Trophoblast cell (in vitro differentiated cells and primary cell): Measurements from ENCODE around the gene RAB8A.

ENCODE experiments used
- DNase-seq, 2 donors: peaks; one replicate each; pipeline ENCODE4 v3.0.0-alpha.2; 2016
- H2AFZ ChIP-seq: 2 replicates; pipeline ENCODE4 v1.6.1; 2013; ENCODE audit warnings: low read length, moderate library complexity, mild to moderate bottlenecking; ENCODE audit not compliant: insufficient read depth, poor library complexity
- H2AK5ac ChIP-seq: 2 replicates; pipeline ENCODE4 v1.6.1; 2013; ENCODE audit warnings: mild to moderate bottlenecking, low read length
- H2BK120ac ChIP-seq: 2 replicates; pipeline ENCODE4 v1.6.1; 2013; ENCODE audit warnings: low read length, mild to moderate bottlenecking, moderate library complexity; ENCODE audit not compliant: insufficient read depth, poor library complexity
- H2BK12ac ChIP-seq: 2 replicates; pipeline ENCODE4 v1.6.1; 2013; ENCODE audit warnings: mild to moderate bottlenecking, low read length, moderate library complexity
- H2BK5ac ChIP-seq: 2 replicates; pipeline ENCODE4 v1.6.1; 2013; ENCODE audit warnings: low read length, low read depth, moderate library complexity, mild to moderate bottlenecking; ENCODE audit not compliant: poor library complexity
- H3K14ac ChIP-seq: 2 replicates; pipeline ENCODE4 v1.6.1; 2013; ENCODE audit warnings: mild to moderate bottlenecking, low read length
- H3K18ac ChIP-seq: 2 replicates; pipeline ENCODE4 v1.6.1; 2013; ENCODE audit warnings: mild to moderate bottlenecking, low read length
- H3K23ac ChIP-seq: 2 replicates; pipeline ENCODE4 v1.6.1; 2013; ENCODE audit warnings: low read length
- H3K27ac ChIP-seq: 2 replicates; pipeline ENCODE4 v1.5.1; 2013; ENCODE audit warnings: low read depth, mild to moderate bottlenecking, inconsistent platforms, low read length, moderate library complexity
- H3K27me3 ChIP-seq: 2 replicates; pipeline ENCODE4 v1.6.1; 2013; ENCODE audit warnings: inconsistent platforms, mild to moderate bottlenecking, low read length, moderate library complexity; ENCODE audit not compliant: insufficient read depth
- H3K36me3 ChIP-seq, 2 experiments: 1 replicate in 1 of 2; 2 replicates in 1 of 2; pipeline ENCODE4 v1.6.1; 2013; ENCODE audit warnings: low read length in 2 of 2, mild to moderate bottlenecking in 2 of 2, moderate library complexity in 1 of 2; ENCODE audit not compliant: insufficient read depth in 2 of 2, control insufficient read depth in 1 of 2
- H3K4ac ChIP-seq: 2 replicates; pipeline ENCODE4 v1.6.1; 2013; ENCODE audit warnings: low read depth, mild to moderate bottlenecking, low read length, moderate library complexity
- H3K4me1 ChIP-seq, 2 experiments: 1 replicate in 1 of 2; 2 replicates in 1 of 2; pipeline ENCODE4 v1.6.1; 2013; ENCODE audit warnings: low read length in 2 of 2, mild to moderate bottlenecking in 2 of 2, moderate library complexity in 1 of 2; ENCODE audit not compliant: insufficient read depth in 2 of 2, control insufficient read depth in 1 of 2
- H3K4me2 ChIP-seq: 2 replicates; pipeline ENCODE4 v1.6.1; 2013; ENCODE audit warnings: inconsistent platforms, mild to moderate bottlenecking, low read length, moderate library complexity
- H3K4me3 ChIP-seq: 2 replicates; pipeline ENCODE4 v1.5.1; 2013; ENCODE audit warnings: mild to moderate bottlenecking, low read depth, low read length, inconsistent platforms
- H3K79me1 ChIP-seq: one replicate; pipeline ENCODE4 v1.6.1; 2013; ENCODE audit warnings: low read length
- H3K79me2 ChIP-seq: 2 replicates; pipeline ENCODE4 v1.6.1; 2013; ENCODE audit warnings: low read length, mild to moderate bottlenecking; ENCODE audit not compliant: control insufficient read depth, insufficient read depth, poor library complexity
- H3K9ac ChIP-seq: 2 replicates; pipeline ENCODE4 v1.6.1; 2013; ENCODE audit warnings: mild to moderate bottlenecking, low read length
- H3K9me3 ChIP-seq: 2 replicates; pipeline ENCODE4 v1.6.1; 2013; ENCODE audit warnings: low read depth, mild to moderate bottlenecking, control low read depth, inconsistent platforms, low read length; ENCODE audit not compliant: insufficient read depth
- H4K12ac ChIP-seq: 2 replicates; pipeline ENCODE4 v1.6.1; 2013; ENCODE audit warnings: low read depth, mild to moderate bottlenecking, low read length, moderate library complexity
- H4K8ac ChIP-seq: 2 replicates; pipeline ENCODE4 v1.6.1; 2013; ENCODE audit warnings: low read depth, mild to moderate bottlenecking, low read length, moderate library complexity
- H4K91ac ChIP-seq: one replicate; pipeline ENCODE4 v1.6.1; 2013; ENCODE audit warnings: low read depth, mild to moderate bottlenecking, low read length, moderate library complexity
- WGBS: extraction: QIAGEN DNeasy Blood & Tissue Kit; methylation state at CpG from one replicate; pipeline ENCODE4 v1.1.7; 2013; ENCODE audit warnings: missing lambda C conversion rate; ENCODE audit not compliant: insufficient read length, insufficient coverage; ENCODE audit errors: extremely low coverage; 5-methylcytosine and 5-hydroxymethylcytosine counted together

The RAB8A gene

GRCh38 chr19:16160445-16160942 is 48.8 kb downstream of the RAB8A start:
- no peak overlapping the region for H2AFZ ChIP-seq
- H3K23ac ChIP-seq = no peak overlapping the region
- H3K27me3 ChIP-seq = no peaks in the 10 kb centered on the region
- no peak for DNase-seq
- no peak overlapping the region for H2BK12ac ChIP-seq
- H3K4ac ChIP-seq = no peak overlapping the region
- H4K12ac ChIP-seq = no peak overlapping the region
- H3K79me2 ChIP-seq = no peaks in the 10 kb centered on the region
- no peak overlapping the region for H3K4me3 ChIP-seq
- H3K79me1 ChIP-seq = no peaks in the 10 kb centered on the region
- no peak overlapping the region for H4K91ac ChIP-seq
- H2AK5ac ChIP-seq = no peak overlapping the region
- no peak overlapping the region for H3K4me2 ChIP-seq
- H3K36me3 ChIP-seq = no peaks in the 10 kb centered on the region
- no peaks in the 10 kb centered on the region for H3K4me1 ChIP-seq
- no peak overlapping the region for H2BK120ac ChIP-seq
- no peak overlapping the region for H4K8ac ChIP-seq
- H3K9ac ChIP-seq = no peak overlapping the region
- WGBS = no CpG with 5 or more reads among the region's 6 CpGs
- no peak overlapping the region for H3K18ac ChIP-seq
- H2BK5ac ChIP-seq = no peak overlapping the region
- H3K27ac ChIP-seq = no peak overlapping the region
- H3K14ac ChIP-seq = no peak overlapping the region
- no peaks in the 10 kb centered on the region for H3K9me3 ChIP-seq

- H3K14ac ChIP-seq = no peak overlapping the region
- no peak overlapping the region for H2AK5ac ChIP-seq
- no peak overlapping the region for H3K4me3 ChIP-seq
- no peak overlapping the region for H4K12ac ChIP-seq
- no peak overlapping the region for H2BK12ac ChIP-seq
- no peaks in the 10 kb centered on the region for H3K36me3 ChIP-seq
- H2AFZ ChIP-seq = no peak overlapping the region
- H3K27ac ChIP-seq = no peak overlapping the region
- H3K9me3 ChIP-seq = no peaks in the 10 kb centered on the region
- no peak overlapping the region for H3K4ac ChIP-seq
- no peaks in the 10 kb centered on the region for H3K4me1 ChIP-seq
- H3K79me1 ChIP-seq = no peaks in the 10 kb centered on the region
- no peak overlapping the region for H4K91ac ChIP-seq
- WGBS = no CpG with 5 or more reads among the region's 14 CpGs
- H3K23ac ChIP-seq = no peak overlapping the region
- no peak overlapping the region for H3K9ac ChIP-seq
- H3K79me2 ChIP-seq = no peaks in the 10 kb centered on the region
- no peak overlapping the region for H3K4me2 ChIP-seq
- H4K8ac ChIP-seq = no peak overlapping the region
- no peak overlapping the region for H2BK120ac ChIP-seq
- peak; percentile 19 to 25 for DNase-seq
- H3K27me3 ChIP-seq = no peaks in the 10 kb centered on the region
- H3K18ac ChIP-seq = no peak overlapping the region
- no peak overlapping the region for H2BK5ac ChIP-seq
Observed at GRCh38 chr19:16160943-16161560, 49.4 kb downstream of the RAB8A start.

- no peaks in the 10 kb centered on the region for H3K27me3 ChIP-seq
- no peak overlapping the region for H2AFZ ChIP-seq
- H3K79me1 ChIP-seq = no peaks in the 10 kb centered on the region
- no peak for DNase-seq
- no peak overlapping the region for H4K12ac ChIP-seq
- no peaks in the 10 kb centered on the region for H3K79me2 ChIP-seq
- H2BK5ac ChIP-seq = no peak overlapping the region
- H3K23ac ChIP-seq = no peak overlapping the region
- no peak overlapping the region for H3K14ac ChIP-seq
- no peak overlapping the region for H3K9ac ChIP-seq
- no peak overlapping the region for H3K4me3 ChIP-seq
- no peak overlapping the region for H2BK120ac ChIP-seq
- WGBS = no CpG with 5 or more reads among the region's 3 CpGs
- H3K36me3 ChIP-seq = no peaks in the 10 kb centered on the region
- no peaks in the 10 kb centered on the region for H3K4me1 ChIP-seq
- H2BK12ac ChIP-seq = no peak overlapping the region
- no peak overlapping the region for H3K27ac ChIP-seq
- no peak overlapping the region for H4K8ac ChIP-seq
- H3K4me2 ChIP-seq = no peak overlapping the region
- H4K91ac ChIP-seq = no peak overlapping the region
- no peaks in the 10 kb centered on the region for H3K9me3 ChIP-seq
- H3K4ac ChIP-seq = no peak overlapping the region
- no peak overlapping the region for H2AK5ac ChIP-seq
- H3K18ac ChIP-seq = no peak overlapping the region
Observed at GRCh38 chr19:16161840-16162239, 50.2 kb downstream of the RAB8A start.

GRCh38 chr19:16164222-16164890 is 52.7 kb downstream of the RAB8A start:
- Histone ChIP-seq H2BK5ac (no peak overlapping the region), H2BK120ac (no peak overlapping the region)

More at GRCh38 chr19:16164222-16164890, 52.7 kb downstream of the RAB8A start:
- no CpG with 5 or more reads among the region's 13 CpGs for WGBS
- Histone ChIP-seq H3K4me2 (no peak overlapping the region), H4K12ac (no peak overlapping the region), H2BK12ac (no peak overlapping the region), H3K36me3 (no peaks in the 10 kb centered on the region), H3K23ac (no peak overlapping the region), H4K8ac (no peak overlapping the region), H3K4me3 (no peak overlapping the region), H4K91ac (no peak overlapping the region), H3K18ac (no peak overlapping the region), H2AFZ (no peak overlapping the region), H2AK5ac (no peak overlapping the region), H3K4me1 (no peaks in the 10 kb centered on the region), H3K27ac (no peak overlapping the region), H3K14ac (no peak overlapping the region), H3K9ac (no peak overlapping the region), H3K9me3 (peaks cover 2% of the 10 kb centered on the region), H3K4ac (no peak overlapping the region), H3K27me3 (no peaks in the 10 kb centered on the region), H3K79me1 (no peaks in the 10 kb centered on the region), H3K79me2 (no peaks in the 10 kb centered on the region)
- no peak for DNase-seq
